DOHH2 (cell line): ENCODE data around the gene CLN6.
A peak's percentile ranks its signal among the peaks of the same experiment; 100 is the strongest.

ENCODE experiments used
- H3F3A ChIP-seq: fragments of 200-600 bp; sonication (generic), shearing (Covaris generic); 2 replicates; pipeline ENCODE4 v1.6.0; 2016; ENCODE audit warnings: antibody characterized with exemption, mild to moderate bottlenecking; ENCODE audit not compliant: control insufficient read depth, insufficient read depth
- H3K27ac ChIP-seq: fragments of 200-600 bp; sonication (generic); 2 replicates; pipeline ENCODE4 v1.5.1; 2014; ENCODE audit warnings: low read depth, mild to moderate bottlenecking, low read length, moderate library complexity
- H3K27me3 ChIP-seq: fragments of 200-600 bp; sonication (generic); 2 replicates; pipeline ENCODE4 v1.6.1; 2014; ENCODE audit warnings: mild to moderate bottlenecking, low read length, mixed read lengths; ENCODE audit not compliant: control insufficient read depth
- H3K36me3 ChIP-seq: fragments of 200-600 bp; sonication (generic); 2 replicates; pipeline ENCODE4 v1.6.1; 2014; ENCODE audit warnings: mild to moderate bottlenecking, low read length, moderate library complexity, mixed read lengths; ENCODE audit not compliant: control insufficient read depth
- H3K4me1 ChIP-seq: fragments of 200-600 bp; sonication (generic); 2 replicates; pipeline ENCODE4 v1.6.1; 2014; ENCODE audit warnings: mild to moderate bottlenecking, low read length, mixed read lengths; ENCODE audit not compliant: control insufficient read depth
- H3K4me2 ChIP-seq: fragments of 200-600 bp; sonication (generic); 2 replicates; pipeline ENCODE4 v1.6.0; 2014; ENCODE audit warnings: mild to moderate bottlenecking, low read length, moderate library complexity
- H3K4me3 ChIP-seq: fragments of 200-600 bp; sonication (generic); 2 replicates; pipeline ENCODE4 v1.5.1; 2014; ENCODE audit warnings: mild to moderate bottlenecking, low read length, mixed read lengths
- H3K79me2 ChIP-seq: fragments of 200-600 bp; sonication (generic); 2 replicates; pipeline ENCODE4 v1.6.1; 2014; ENCODE audit warnings: mild to moderate bottlenecking, low read length, mixed read lengths; ENCODE audit not compliant: control insufficient read depth
- H3K9me2 ChIP-seq: fragments of 200-600 bp; sonication (generic); replicated peaks from 2 replicates; pipeline ENCODE4 v1.6.1; 2014; ENCODE audit warnings: mild to moderate bottlenecking, low read length, mixed read lengths; ENCODE audit not compliant: control insufficient read depth
- H3K9me3 ChIP-seq: fragments of 200-600 bp; sonication (generic); 2 replicates; pipeline ENCODE4 v1.6.1; 2014; ENCODE audit warnings: antibody characterized with exemption, low read length, mixed read lengths; ENCODE audit not compliant: control insufficient read depth, insufficient read depth
- H4K20me1 ChIP-seq: fragments of 200-600 bp; sonication (generic); 2 replicates; pipeline ENCODE4 v1.6.0; 2014; ENCODE audit warnings: low read depth, mild to moderate bottlenecking, antibody characterized with exemption, low read length, moderate library complexity; ENCODE audit not compliant: control insufficient read depth, insufficient read depth
- EZH2phosphoT487 ChIP-seq: fragments of 200-600 bp; sonication (generic); IDR thresholded peaks from 2 replicates; pipeline ENCODE4 v1.6.1; 2017; ENCODE audit warnings: borderline replicate concordance, mild to moderate bottlenecking, antibody characterized with exemption, low read length, moderate library complexity, mixed read lengths
- TF ChIP-seq, protein P1 (sequence below): fragments of 200-600 bp; sonication (generic); IDR thresholded peaks from one replicate; pipeline ENCODE4 v1.5.1; 2014; ENCODE audit warnings: antibody characterized with exemption, mild to moderate bottlenecking, low read depth, low read length; ENCODE audit not compliant: poor library complexity, severe bottlenecking

CLN6 gene

DNA sequence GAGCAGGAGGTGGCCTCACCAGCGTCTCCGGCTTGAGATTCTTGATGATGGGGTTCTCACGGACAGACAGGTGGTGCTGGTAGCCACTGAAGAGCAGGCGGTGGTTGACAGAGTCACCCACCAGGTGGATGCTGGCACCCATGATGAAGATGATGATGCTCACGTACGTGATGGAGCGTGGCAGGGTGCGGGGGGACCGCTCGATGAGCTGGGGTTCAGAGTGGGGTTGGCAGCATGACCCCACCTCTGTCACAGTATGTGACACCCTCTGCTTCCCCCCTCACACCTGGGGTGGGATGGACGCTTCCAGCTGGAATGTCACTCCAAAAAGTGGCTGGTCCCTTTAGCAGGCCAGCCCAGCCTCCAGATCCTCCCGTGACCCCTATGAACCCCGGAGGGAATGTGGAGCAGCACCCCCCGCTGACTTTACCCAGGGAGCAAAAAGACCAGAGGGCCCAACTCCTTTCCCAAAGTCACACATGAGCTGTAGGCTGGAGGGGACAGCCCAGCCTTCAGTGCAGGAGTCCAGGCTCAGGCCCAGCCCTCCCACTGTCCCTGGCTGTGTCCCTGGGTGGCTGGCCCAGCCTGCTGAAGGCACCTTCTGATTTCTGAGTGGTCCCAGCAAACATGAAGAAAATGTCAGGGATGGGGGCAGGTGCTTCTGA lies 17.7 kb downstream of the CLN6 start:
- H3K79me2 ChIP-seq = peaks cover 26% of the 10 kb centered on the region
- H3K27ac ChIP-seq = no peak overlapping the region

DNA sequence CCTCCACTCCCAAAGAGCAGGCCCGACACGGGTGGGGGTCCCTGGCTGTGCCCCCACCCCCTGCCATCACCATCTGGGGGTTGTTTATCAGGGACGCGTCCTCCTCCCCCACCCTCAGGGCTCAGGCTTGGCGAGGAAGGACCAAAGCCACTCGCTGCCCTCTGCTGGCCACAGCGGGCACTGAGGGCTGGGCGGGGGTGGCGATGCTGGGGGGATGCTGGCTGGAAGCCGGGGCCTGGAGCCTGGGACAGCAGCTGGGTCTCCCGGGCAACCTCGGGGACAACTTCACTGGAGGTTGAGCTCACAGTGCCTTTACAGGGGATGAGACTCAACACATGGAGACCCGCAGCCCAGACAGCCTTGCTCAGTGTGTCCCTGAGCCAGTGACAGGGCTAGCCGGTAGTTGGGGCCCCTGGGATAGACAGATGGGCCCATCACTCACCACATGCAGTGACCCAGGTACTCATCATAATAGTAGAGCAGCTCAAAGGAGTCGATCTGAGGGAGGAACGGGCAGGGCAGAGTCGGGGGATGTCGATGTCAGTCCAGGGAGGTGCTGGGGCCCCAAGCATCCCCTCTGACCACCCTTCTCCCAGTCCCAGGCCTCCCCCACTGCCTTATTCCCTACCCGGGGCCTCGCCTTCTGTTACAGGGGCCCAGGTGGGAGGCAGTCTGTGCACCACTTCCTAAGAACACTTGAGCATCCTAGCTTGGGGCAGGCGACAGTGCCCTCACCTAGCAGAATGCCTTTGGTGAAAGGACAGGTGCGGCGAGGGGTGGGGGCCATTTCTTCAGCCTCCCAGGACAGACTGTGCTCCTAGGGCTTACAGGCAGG lies 18.5 kb downstream of the CLN6 start:
- H3K9me3 ChIP-seq = no peaks in the 10 kb centered on the region
- peak overlapping the region; percentile 32 for H3K4me2 ChIP-seq
- H3K4me1 ChIP-seq = peaks cover 24% of the 10 kb centered on the region
- TF ChIP-seq, protein P1, sequence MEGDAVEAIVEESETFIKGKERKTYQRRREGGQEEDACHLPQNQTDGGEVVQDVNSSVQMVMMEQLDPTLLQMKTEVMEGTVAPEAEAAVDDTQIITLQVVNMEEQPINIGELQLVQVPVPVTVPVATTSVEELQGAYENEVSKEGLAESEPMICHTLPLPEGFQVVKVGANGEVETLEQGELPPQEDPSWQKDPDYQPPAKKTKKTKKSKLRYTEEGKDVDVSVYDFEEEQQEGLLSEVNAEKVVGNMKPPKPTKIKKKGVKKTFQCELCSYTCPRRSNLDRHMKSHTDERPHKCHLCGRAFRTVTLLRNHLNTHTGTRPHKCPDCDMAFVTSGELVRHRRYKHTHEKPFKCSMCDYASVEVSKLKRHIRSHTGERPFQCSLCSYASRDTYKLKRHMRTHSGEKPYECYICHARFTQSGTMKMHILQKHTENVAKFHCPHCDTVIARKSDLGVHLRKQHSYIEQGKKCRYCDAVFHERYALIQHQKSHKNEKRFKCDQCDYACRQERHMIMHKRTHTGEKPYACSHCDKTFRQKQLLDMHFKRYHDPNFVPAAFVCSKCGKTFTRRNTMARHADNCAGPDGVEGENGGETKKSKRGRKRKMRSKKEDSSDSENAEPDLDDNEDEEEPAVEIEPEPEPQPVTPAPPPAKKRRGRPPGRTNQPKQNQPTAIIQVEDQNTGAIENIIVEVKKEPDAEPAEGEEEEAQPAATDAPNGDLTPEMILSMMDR = peak; percentile 75
- TF ChIP-seq EZH2phosphoT487 = no peak
- no peak overlapping the region for H3K27ac ChIP-seq
- no peak overlapping the region for H3K4me3 ChIP-seq
- peaks cover 18% of the 10 kb centered on the region for H3K79me2 ChIP-seq
- no peaks in the 10 kb centered on the region for H3K27me3 ChIP-seq
- H4K20me1 ChIP-seq = 0 out of 2 replicates have a peak, but pooled peaks cover 2% of the 10 kb centered on the region
- peaks cover 22% of the 10 kb centered on the region for H3K36me3 ChIP-seq
- no peaks in the 10 kb centered on the region for H3K9me2 ChIP-seq
- H3F3A ChIP-seq = no peaks in the 10 kb centered on the region

More for the DNA sequence above, 17.7 kb downstream of the CLN6 start:
- no peaks in the 10 kb centered on the region for H3K9me3 ChIP-seq
- peaks cover 27% of the 10 kb centered on the region for H3K36me3 ChIP-seq
- no peak overlapping the region for H3K4me3 ChIP-seq
- TF ChIP-seq, protein P1 = no peak
- TF ChIP-seq EZH2phosphoT487 = no peak
- H3K9me2 ChIP-seq = no peaks in the 10 kb centered on the region
- H3K27me3 ChIP-seq = no peaks in the 10 kb centered on the region
- 0 out of 2 replicates have a peak, but pooled peaks cover 2% of the 10 kb centered on the region for H4K20me1 ChIP-seq
- H3K4me2 ChIP-seq = no peak overlapping the region
- peaks cover 24% of the 10 kb centered on the region for H3K4me1 ChIP-seq
- no peaks in the 10 kb centered on the region for H3F3A ChIP-seq

DNA sequence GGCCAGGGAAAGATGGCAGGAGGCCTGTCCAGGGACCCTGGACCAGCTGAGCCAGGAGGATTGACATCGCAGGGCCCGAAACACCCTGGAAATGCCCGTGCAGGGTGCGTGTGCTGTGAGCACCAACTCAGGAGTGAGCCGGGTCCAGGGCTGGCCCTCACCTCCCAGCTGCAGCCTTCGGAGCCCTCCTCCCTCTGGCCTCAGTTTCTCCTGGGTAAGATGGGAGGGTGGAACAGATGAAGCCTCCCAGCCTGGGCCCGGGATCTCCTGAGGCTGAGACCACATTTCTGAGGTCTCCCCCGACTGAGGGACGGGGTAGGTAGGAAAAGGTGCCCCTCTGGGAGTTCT lies 19.1 kb downstream of the CLN6 start:
- H3K4me1 ChIP-seq = peaks cover 24% of the 10 kb centered on the region
- no peak overlapping the region for H3K4me3 ChIP-seq
- no peaks in the 10 kb centered on the region for H3K9me3 ChIP-seq
- no peaks in the 10 kb centered on the region for H3F3A ChIP-seq
- H3K79me2 ChIP-seq = peaks cover 12% of the 10 kb centered on the region
- peak overlapping the region; percentile 32 for H3K4me2 ChIP-seq
- peaks cover 2% of the 10 kb centered on the region; the same call in 1 of the 2 replicates for H4K20me1 ChIP-seq
- H3K36me3 ChIP-seq = peaks cover 16% of the 10 kb centered on the region
- TF ChIP-seq EZH2phosphoT487 = no peak
- TF ChIP-seq, protein P1 = no peak
- no peaks in the 10 kb centered on the region for H3K27me3 ChIP-seq
- no peak overlapping the region for H3K27ac ChIP-seq
- no peaks in the 10 kb centered on the region for H3K9me2 ChIP-seq
